OCI-LY3 (cell line): ENCODE results near the gene MARK3.

Source experiments
- H2AFZ ChIP-seq: fragments of 200-600, 300-600 bp; shearing (Covaris generic); 2 replicates; pipeline ENCODE4 v1.6.0; 2014; ENCODE audit warnings: antibody characterized with exemption, low read depth, low read length
- H3K27ac ChIP-seq: fragments of 200-600, 300-600 bp; sonication (generic); 2 replicates; pipeline ENCODE4 v1.5.1; 2014; ENCODE audit warnings: mild to moderate bottlenecking, low read length, moderate library complexity, mixed read lengths
- H3K27me3 ChIP-seq: fragments of 200-600, 300-600 bp; sonication (generic); 2 replicates; pipeline ENCODE4 v1.6.1; 2014; ENCODE audit warnings: low read depth, low read length, mixed read lengths
- H3K36me3 ChIP-seq: fragments of 200-600, 300-600 bp; sonication (generic); replicated peaks from 2 replicates; pipeline ENCODE3; 2014; ENCODE audit warnings: low read depth, low read length, mixed read lengths
- H3K4me1 ChIP-seq: fragments of 300-600, 200-600 bp; sonication (generic); 2 replicates; pipeline ENCODE4 v1.6.1; 2014; ENCODE audit warnings: low read length, mixed read lengths
- H3K4me2 ChIP-seq: fragments of 200-600, 300-600 bp; sonication (generic); 2 replicates; pipeline ENCODE4 v1.6.1; 2014; ENCODE audit warnings: low read length, mixed read lengths
- H3K4me3 ChIP-seq: fragments of 300-600, 200-600 bp; sonication (generic); 2 replicates; pipeline ENCODE4 v1.5.1; 2014; ENCODE audit warnings: antibody characterized with exemption, mild to moderate bottlenecking, low read length, moderate library complexity
- H3K79me2 ChIP-seq: fragments of 300-600, 200-600 bp; shearing (Covaris generic); 2 replicates; pipeline ENCODE4 v1.6.1; 2014; ENCODE audit warnings: mild to moderate bottlenecking, low read length, mixed read lengths
- H3K9ac ChIP-seq: fragments of 300-600, 200-600 bp; shearing (Covaris generic); 2 replicates; pipeline ENCODE4 v1.6.0; 2014; ENCODE audit warnings: mild to moderate bottlenecking, low read length, moderate library complexity
- H3K9me3 ChIP-seq: fragments of 200-600, 300-600 bp; shearing (Covaris generic); 2 replicates; pipeline ENCODE4 v1.6.1; 2014; ENCODE audit warnings: low read length, mixed read lengths; ENCODE audit not compliant: insufficient read depth
- H4K20me1 ChIP-seq: fragments of 200-600, 300-600 bp; sonication (generic); 2 replicates; pipeline ENCODE4 v1.6.1; 2016; ENCODE audit warnings: low read length, mixed read lengths; ENCODE audit not compliant: insufficient read depth
- CTCF ChIP-seq: fragments of 200-600, 300-600 bp; sonication (generic); IDR thresholded peaks from 2 replicates; pipeline ENCODE4 v1.5.1; 2014; ENCODE audit warnings: antibody characterized with exemption, low read length, low read depth
- EZH2phosphoT487 ChIP-seq: fragments of 200-600 bp; shearing (Covaris generic); IDR thresholded peaks from 2 replicates; pipeline ENCODE4 v1.6.1; 2018; ENCODE audit warnings: antibody characterized with exemption, mixed run types, low read depth

The MARK3 gene

DNA sequence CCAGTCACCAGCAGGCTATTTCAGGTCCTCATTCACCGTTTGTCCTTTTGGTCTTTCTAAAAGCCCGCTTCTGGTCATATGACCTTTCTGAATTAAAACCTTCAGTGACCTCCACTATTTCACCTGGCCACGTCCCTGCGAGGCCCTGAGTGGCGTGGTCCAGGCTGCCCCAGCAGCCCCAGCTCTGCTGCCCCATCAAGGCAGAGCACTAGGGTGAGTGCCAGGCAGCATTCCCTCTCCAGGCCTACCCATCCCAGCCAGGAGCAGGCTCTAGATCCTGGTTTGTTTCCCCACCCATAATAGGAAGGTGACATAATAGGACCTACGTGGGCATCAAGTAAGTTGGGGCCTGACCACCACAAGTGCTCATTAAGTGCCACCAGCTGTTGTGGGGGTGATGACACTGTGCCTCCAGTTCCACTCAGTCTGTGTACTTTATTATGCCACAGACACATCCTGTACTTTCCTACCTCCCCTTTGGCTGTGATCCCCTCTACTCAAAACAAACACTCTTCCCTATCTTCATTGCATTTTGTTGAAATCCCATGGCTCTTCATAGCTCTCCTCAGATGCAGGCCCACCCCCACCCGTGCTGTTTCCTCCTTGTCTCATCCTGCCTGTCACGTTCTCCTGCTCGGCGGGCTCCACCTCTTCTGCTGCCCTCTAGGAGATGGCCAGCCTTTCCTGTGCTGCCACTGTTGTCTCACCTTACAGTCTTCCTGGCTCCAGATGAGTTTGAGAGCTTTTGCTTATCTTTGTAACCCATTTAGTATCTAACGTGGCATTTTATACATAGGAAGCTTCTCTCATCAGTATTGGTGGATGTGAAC is 116.0 kb downstream of the MARK3 start:
- no peak overlapping the region for H2AFZ ChIP-seq

DNA sequence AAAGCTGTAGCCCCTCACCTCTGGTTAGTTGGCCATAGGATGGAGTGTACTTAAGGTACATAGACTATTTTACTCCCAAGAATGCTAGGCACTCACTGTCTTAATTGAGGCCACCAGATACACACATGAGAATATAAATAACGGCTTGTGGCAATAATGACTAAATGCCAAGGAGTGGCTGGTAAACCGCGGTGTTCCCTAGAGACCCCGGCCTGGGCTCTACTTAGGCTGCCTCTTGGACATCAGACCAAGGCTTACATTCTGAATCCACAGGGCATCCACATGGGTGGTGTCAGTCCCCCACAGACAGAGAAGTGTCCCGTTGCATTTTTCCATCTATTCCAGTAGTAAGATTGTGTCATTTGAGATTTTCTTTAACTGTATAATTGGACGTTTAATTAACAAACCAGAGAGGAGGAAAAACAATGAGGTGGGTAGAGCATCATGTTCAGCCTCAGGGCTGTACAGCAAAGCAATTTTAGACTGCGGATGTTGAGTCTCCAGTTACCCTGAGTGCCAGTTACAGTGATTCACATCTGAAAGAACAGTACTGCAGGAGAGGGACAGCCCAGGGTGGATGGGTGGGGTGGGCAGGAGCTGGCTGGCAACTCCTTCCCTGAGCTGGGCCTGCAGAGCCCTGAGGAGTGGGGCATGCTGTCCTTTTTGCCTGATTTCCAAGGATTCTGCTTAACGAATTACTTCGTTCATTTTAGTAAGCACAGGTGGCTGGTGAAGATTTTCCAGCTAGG is 116.9 kb downstream of the MARK3 start:
- Histone ChIP-seq H4K20me1 (no peaks in the 10 kb centered on the region; the same call in 1 of the 2 replicates), H3K9me3 (no peaks in the 10 kb centered on the region), H3K4me1 (peaks cover 2% of the 10 kb centered on the region; the same call in 1 of the 2 replicates), H3K79me2 (no peaks in the 10 kb centered on the region), H3K27me3 (no peaks in the 10 kb centered on the region), H3K4me3 (no peak overlapping the region), H3K36me3 (peaks cover 48% of the 10 kb centered on the region), H2AFZ (no peak overlapping the region), H3K4me2 (no peak overlapping the region), H3K27ac (no peak overlapping the region), H3K9ac (no peak overlapping the region)
- TF ChIP-seq EZH2phosphoT487 (no peak), CTCF (no peak)

More for the DNA sequence above, 116.0 kb downstream of the MARK3 start:
- TF ChIP-seq EZH2phosphoT487 (no peak), CTCF (no peak)
- Histone ChIP-seq H3K27me3 (no peaks in the 10 kb centered on the region), H3K79me2 (no peaks in the 10 kb centered on the region), H3K9me3 (no peaks in the 10 kb centered on the region), H3K4me2 (no peak overlapping the region), H4K20me1 (no peaks in the 10 kb centered on the region; the same call in 1 of the 2 replicates), H3K4me3 (no peak overlapping the region), H3K36me3 (peaks cover 48% of the 10 kb centered on the region), H3K4me1 (peaks cover 2% of the 10 kb centered on the region; the same call in 1 of the 2 replicates), H3K27ac (no peak overlapping the region), H3K9ac (no peak overlapping the region)

- no peak overlapping the region for H3K27ac ChIP-seq
- no peaks in the 10 kb centered on the region for H3K27me3 ChIP-seq
- peaks cover 2% of the 10 kb centered on the region; the same call in 1 of the 2 replicates for H3K4me1 ChIP-seq
- no peaks in the 10 kb centered on the region for H3K79me2 ChIP-seq
- no peak overlapping the region for H3K4me2 ChIP-seq
- H3K9me3 ChIP-seq = no peaks in the 10 kb centered on the region
- H2AFZ ChIP-seq = no peak overlapping the region
- peaks cover 53% of the 10 kb centered on the region for H3K36me3 ChIP-seq
- no peak overlapping the region for H3K4me3 ChIP-seq
- no peak overlapping the region for H3K9ac ChIP-seq
- TF ChIP-seq EZH2phosphoT487 (no peak), CTCF (no peak)
- H4K20me1 ChIP-seq = no peaks in the 10 kb centered on the region; the same call in 1 of the 2 replicates
Observed at GRCh38 chr14:103502877-103503276, 117.7 kb downstream of the MARK3 start.

GRCh38 chr14:103503296-103503695 is 118.1 kb downstream of the MARK3 start:
- Histone ChIP-seq H2AFZ (no peak overlapping the region), H3K4me2 (no peak overlapping the region), H3K36me3 (peaks cover 53% of the 10 kb centered on the region)

More at GRCh38 chr14:103503296-103503695, 118.1 kb downstream of the MARK3 start:
- Histone ChIP-seq H3K4me3 (no peak overlapping the region), H3K9me3 (no peaks in the 10 kb centered on the region), H3K27me3 (no peaks in the 10 kb centered on the region), H3K4me1 (peaks cover 2% of the 10 kb centered on the region; the same call in 1 of the 2 replicates), H3K79me2 (no peaks in the 10 kb centered on the region), H4K20me1 (no peaks in the 10 kb centered on the region; the same call in 1 of the 2 replicates), H3K9ac (no peak overlapping the region), H3K27ac (no peak overlapping the region)
- no peak for TF ChIP-seq EZH2phosphoT487
- no peak for TF ChIP-seq CTCF
